Stimulated activated CD4-positive, alpha-beta T cell treated with anti-CD3 and anti-CD28 coated beads, Interleukin-1b, Interleukin-23, amount 100 ng/mL, for 48 hours (primary cell): Measurements from ENCODE around the gene KRTAP9-2.
"Not testable (repeated sequence)": the region's sequence is repeated elsewhere in the genome, so short reads cannot be mapped to it uniquely, and the experiment has no call there.

ENCODE experiments used
- DNase-seq: peaks from one replicate; pipeline ENCODE4 v3.0.0-alpha.2; 2020

Gene KRTAP9-2, protein sequence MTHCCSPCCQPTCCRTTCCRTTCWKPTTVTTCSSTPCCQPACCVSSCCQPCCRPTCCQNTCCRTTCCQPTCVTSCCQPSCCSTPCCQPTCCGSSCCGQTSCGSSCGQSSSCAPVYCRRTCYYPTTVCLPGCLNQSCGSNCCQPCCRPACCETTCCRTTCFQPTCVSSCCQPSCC

GRCh38 chr17:41226598-41227095 lies at the start of gene KRTAP9-2:
TSS of gene KRTAP9-2 (plus strand) at chr17:41226648. CDS start at chr17:41226655, 7 bp downstream.
- not testable (repeated sequence) for DNase-seq

DNA sequence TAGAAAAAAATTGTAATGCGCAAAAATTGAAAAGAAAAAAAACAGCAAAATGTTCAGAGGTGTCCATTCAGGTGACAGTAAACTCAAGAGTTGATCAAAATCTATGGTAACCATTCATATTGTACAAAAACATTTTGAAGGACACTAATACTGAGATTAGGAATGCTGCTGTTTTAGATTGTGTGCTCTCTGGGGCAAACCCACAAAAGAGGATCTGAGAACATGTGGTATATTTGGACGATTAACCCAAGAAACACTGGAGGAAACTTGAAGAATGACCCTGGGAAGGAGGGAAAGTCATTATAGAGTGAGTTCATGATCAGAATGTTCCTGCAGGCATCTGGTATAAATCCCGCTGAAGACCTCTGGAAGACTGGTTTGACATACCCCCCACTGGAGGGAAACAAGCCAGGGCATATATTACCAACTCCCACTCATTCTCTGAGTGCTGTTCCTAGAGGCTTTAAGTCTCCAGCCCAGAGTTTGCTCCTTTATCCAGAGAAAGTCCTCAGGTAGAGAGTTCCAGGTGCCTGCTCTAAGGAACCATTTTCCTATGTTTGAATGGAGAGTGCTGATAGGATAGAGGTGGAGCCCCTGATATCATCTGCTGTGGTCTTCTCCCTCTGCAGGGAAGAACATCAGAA lies 49.6 kb upstream of the KRTAP9-2 start:
- no peak for DNase-seq

DNA sequence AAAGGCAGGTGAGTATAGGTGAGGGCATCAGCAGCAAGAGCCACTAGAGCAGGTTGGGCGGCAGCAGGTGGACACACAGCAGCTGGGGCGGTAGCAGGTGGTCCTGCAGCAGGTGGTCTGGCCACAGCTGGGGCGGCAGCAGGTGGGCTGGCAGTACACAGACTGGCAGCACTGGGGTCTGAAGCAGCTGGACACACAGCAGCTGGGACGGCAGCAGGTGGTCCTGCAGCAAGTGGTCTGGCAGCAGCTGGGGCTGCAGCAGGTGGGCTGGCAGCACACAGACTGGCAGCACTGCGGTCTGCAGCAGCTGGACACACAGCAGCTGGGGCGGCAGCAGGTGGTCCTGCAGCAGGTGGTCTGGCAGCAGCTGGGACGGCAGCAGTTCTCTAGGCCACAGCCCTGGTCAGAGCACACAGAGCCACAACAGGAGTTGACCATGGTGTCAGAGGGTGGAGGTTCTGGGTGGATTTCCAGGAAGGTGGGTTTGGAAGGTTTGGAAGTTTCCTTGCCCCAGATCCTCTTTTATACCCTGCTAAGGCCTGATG lies 48.6 kb upstream of the KRTAP9-2 start, which contains the start of gene KRTAP4-2:
KRTAP4-2 (minus strand) TSS at position 495 of the 545 bp plus-strand sequence; CDS start at position 438, 57 bp downstream.
- DNase-seq: no peak

- DNase-seq: no peak
Observed at GRCh38 chr17:41178341-41178740, 48.1 kb upstream of the KRTAP9-2 start.

GRCh38 chr17:41178843-41179616 lies 47.4 kb upstream of the KRTAP9-2 start:
- DNase-seq: no peak

- DNase-seq: no peak
Observed at GRCh38 chr17:41184480-41184961, 41.9 kb upstream of the KRTAP9-2 start, which contains the start of gene KRTAP4-1. TSS of gene KRTAP4-1 (minus strand) at chr17:41184911. CDS start at chr17:41184854, 57 bp downstream.

GRCh38 chr17:41185001-41185400 lies 41.4 kb upstream of the KRTAP9-2 start:
- no peak for DNase-seq

GRCh38 chr17:41186872-41187271 lies 39.6 kb upstream of the KRTAP9-2 start:
- no peak for DNase-seq

- not testable (repeated sequence) for DNase-seq
Observed at GRCh38 chr17:41189837-41190318, 36.6 kb upstream of the KRTAP9-2 start, which contains the start of gene KRTAP9-1. TSS of gene KRTAP9-1 (plus strand) at chr17:41189887. CDS start at chr17:41189887, 0 bp downstream.

GRCh38 chr17:41190328-41190727 lies 36.1 kb upstream of the KRTAP9-2 start:
- no peak for DNase-seq

DNA sequence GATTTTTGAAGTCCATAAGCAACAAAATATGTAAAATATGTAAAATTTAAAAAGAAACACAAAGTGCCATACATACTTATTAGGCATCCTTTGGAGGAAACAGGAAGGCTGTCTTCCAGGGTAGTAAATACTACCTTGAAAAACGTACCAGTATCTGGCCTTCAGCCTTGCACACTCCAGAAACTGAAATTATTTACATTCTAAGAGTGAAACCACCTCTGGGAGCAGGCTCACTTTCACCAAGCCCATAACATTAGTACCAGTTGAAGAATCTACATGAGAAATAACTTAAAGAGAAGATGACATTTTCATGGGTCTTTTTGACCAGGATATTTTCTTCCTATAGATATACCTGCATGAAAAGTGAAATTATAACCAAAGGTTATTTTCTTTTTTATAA lies 30.4 kb upstream of the KRTAP9-2 start:
- no peak for DNase-seq

- no peak for DNase-seq
Observed at GRCh38 chr17:41199421-41200078, 26.9 kb upstream of the KRTAP9-2 start.

DNA sequence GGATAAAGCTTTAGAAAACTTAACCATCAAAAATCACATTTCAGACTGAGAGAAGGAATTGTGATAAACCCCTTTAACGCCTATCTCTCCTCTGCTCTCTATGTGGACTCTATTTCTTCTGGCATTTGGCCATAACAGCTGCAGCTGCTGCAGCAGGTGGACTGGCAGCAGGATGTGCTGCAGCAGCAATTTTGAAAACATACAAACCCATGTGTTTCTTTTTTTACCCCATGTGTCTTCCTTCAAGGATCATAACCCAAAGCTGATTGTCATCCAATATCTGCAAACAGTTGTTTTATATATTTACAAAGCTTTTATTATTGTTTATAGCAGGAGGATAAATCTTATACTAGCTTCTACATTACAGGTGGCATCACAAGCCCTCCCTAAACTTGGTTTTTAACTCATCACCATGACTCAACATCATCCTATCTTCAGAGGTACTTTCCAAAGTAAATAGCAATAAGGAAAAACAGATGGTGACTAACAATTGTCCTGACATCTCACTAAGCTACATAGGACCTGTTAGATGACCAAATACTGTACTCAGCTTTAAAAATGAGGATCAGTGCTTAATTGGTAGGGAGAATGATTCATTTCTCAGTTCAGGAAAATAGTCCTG lies 14.5 kb upstream of the KRTAP9-2 start:
- no peak for DNase-seq

DNA sequence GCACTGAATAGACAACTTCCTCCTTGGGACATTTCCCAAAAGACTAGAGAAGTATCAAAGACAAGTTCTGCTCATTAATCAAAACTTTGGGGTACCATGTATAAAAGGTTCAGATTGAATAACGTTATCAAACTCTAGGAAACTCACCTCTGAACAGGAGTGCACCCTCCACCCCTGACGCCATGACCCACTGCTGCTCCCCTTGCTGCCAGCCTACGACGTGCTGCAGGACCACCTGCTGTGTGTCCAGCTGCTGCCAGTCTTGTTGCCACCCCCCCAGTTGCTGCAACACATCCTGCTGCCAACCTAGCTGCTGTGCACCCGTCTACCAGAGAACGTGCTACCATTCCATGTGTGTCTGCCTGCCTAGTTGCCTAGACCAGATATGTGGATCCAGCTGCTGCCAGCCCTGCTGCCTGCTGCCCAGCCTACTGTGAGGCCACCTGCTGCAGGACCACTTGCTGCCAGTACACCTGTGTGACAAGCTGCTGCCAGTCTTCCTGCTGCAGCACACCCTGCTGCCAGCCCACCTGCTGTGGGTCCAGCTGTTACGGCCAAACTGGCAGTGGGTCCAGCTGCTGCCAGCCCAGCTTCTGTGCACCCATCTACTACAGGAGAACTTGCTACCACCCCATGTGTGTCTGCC lies 13.8 kb upstream of the KRTAP9-2 start:
- DNase-seq: no peak

- DNase-seq: no peak
Observed at GRCh38 chr17:41215681-41216080, 10.8 kb upstream of the KRTAP9-2 start.

GRCh38 chr17:41223821-41224220 lies 2.6 kb upstream of the KRTAP9-2 start:
- no peak for DNase-seq

DNA sequence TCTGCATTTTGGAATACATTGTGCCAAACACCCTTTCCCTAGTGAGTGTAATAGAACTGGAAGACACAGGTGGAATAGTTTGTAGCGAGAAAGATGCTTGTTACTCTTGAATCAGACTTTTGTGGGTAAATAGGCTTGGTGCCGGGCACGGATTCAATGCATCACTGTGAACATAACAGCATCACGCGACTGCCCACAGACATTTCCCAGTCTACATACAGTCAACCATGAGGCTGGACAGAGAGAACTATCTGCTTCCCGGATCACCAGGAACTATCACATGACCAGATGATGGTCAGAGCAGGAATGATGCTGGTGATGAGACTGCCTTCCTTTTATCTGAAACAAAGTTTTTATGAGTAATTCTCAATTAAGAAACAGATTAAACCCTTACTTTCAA lies 397 bp upstream of the KRTAP9-2 start:
- DNase-seq: no peak

DNA sequence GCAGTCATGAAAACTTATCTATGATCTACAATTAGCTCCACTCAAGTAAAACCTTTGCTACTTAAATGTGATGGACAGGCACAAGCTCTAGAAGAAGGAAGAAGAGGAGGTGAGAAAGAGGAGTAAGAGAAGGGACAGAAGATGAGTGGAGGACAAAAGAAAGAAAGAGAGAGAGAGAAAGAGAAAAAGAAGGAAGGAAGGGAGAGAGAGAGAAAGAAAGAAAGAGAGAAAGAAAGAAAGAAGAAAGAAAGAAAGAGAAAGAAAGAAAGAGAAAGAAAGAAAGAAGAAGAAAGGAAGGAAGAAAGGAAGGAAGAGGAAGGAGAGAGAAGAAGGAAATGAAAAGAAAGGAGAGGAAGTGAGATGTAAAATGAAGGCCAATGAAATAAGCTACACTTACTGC lies 3.6 kb downstream of the KRTAP9-2 start:
- DNase-seq: no peak

DNA sequence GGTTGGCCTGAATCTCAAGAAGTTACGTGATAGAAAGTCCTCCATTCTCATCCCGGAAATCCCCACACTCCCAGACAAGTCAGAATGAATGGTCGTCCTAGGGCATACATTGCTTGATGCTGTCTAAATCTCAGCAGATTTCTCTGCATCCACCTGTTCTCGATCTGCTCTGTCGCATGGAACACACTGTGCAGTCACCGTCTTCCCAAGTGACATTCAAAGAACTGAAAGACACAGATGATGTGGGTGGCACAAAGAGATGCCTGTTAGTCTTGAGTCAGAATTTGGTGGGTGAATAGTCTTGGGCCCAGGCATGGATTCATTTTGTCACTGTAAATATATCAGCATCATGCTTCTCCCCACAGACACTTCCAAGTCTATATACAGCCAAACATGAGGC lies 5.3 kb downstream of the KRTAP9-2 start:
- DNase-seq: no peak

GRCh38 chr17:41232399-41233105 lies 6.1 kb downstream of the KRTAP9-2 start, which contains the start of gene KRTAP9-3:
TSS of gene KRTAP9-3 (plus strand) at chr17:41232449. CDS start at chr17:41232502, 53 bp downstream.
- DNase-seq: not testable (repeated sequence)
